PC-9 (cell line): ENCODE results near the gene REC114.

Experiments used
- EZH2 ChIP-seq: fragments of 200-600 bp; sonication (generic); IDR thresholded peaks from 2 replicates; pipeline ENCODE4 v1.8.0; 2017; ENCODE audit warnings: antibody characterized with exemption, low read depth
- TF ChIP-seq, protein P1 (sequence below): fragments of 200-600 bp; sonication (generic); conservative IDR thresholded peaks from 2 replicates; pipeline ENCODE4 v1.6.1; 2017; ENCODE audit warnings: mixed run types, antibody characterized with exemption, mild to moderate bottlenecking, moderate library complexity

DNA sequence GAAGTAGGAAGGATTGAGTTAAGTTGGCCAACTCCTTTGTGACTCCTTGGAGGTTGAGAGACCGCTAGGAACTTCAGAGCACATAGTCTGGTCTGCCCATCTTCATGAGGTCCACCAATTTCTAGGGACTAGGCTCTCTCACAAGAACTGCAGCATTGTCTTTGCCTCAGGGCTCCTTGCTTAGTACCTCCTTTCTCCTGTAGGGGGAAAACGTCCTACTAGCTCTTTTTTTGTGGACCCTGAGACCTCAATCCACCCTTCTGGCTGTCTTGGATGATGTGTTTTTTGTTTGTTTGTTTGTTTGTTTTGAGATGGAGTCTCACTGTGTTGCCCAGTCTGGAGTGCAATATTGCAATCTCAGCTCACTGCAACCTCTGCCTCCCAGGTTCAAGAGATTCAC is 21.6 kb downstream of the REC114 start:
- TF ChIP-seq, protein P1, sequence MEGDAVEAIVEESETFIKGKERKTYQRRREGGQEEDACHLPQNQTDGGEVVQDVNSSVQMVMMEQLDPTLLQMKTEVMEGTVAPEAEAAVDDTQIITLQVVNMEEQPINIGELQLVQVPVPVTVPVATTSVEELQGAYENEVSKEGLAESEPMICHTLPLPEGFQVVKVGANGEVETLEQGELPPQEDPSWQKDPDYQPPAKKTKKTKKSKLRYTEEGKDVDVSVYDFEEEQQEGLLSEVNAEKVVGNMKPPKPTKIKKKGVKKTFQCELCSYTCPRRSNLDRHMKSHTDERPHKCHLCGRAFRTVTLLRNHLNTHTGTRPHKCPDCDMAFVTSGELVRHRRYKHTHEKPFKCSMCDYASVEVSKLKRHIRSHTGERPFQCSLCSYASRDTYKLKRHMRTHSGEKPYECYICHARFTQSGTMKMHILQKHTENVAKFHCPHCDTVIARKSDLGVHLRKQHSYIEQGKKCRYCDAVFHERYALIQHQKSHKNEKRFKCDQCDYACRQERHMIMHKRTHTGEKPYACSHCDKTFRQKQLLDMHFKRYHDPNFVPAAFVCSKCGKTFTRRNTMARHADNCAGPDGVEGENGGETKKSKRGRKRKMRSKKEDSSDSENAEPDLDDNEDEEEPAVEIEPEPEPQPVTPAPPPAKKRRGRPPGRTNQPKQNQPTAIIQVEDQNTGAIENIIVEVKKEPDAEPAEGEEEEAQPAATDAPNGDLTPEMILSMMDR = peak; percentile 31; the same call in 1 of the 2 replicates
- no peak for TF ChIP-seq EZH2
